Measurements from ENCODE around the gene RTN4R. TPM values are rescaled to one million over a fixed set of nuclear protein-coding genes. Genes with fewer than 3 reads are reported as not detected.
A peak's percentile ranks its signal among the peaks of the same experiment; 100 is the strongest.

The RTN4R gene
- total RNA-seq, 1 donor from 2014 or later: 0.43 TPM

DNA sequence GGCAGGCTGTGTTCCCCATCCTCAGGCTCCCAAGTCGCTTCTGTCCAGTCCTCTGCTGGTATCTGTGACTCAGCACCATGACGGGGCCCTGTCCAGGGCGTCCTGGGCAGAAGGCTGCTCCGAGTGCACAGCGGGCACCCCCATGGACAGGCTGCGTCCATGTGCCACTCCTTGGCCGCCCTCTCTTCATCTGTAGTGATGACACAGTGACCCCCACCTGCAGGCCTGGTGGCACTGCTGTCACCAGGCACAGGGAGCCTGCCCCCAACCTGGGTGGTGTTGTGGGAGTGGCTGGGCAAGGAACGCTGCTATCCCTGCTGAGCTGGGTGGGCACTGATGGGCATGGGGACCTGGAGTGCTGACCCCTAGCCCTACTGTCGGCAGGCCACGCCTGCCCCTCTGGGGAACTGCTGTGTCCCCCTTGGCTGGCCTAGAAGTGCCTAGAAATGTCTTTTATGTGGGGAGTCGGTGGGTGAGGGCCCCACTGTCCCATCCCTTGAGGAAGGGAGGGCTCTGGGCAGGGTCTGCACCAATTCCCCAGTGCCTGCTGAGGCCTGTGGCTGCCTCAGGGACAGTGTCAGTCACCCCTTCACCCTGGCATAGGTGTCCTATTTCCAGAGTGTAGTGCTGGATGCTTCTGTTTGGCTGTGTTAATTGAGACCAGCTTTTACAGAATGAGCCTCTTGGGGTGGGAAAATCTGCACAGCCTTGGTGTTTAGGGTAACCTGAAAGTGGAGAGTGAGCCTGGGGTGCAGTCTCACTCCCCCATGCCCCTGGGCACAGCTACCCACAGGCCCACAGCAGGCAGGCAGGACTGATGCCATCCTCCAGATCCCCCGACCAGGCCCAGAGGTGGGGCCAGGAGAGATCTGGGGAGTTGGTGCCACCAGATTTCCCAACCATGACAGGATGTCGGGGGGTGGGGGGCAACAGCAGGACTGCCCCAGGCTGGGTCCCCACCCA is 34.5 kb downstream of the RTN4R start:
- TF ChIP-seq, protein P1, sequence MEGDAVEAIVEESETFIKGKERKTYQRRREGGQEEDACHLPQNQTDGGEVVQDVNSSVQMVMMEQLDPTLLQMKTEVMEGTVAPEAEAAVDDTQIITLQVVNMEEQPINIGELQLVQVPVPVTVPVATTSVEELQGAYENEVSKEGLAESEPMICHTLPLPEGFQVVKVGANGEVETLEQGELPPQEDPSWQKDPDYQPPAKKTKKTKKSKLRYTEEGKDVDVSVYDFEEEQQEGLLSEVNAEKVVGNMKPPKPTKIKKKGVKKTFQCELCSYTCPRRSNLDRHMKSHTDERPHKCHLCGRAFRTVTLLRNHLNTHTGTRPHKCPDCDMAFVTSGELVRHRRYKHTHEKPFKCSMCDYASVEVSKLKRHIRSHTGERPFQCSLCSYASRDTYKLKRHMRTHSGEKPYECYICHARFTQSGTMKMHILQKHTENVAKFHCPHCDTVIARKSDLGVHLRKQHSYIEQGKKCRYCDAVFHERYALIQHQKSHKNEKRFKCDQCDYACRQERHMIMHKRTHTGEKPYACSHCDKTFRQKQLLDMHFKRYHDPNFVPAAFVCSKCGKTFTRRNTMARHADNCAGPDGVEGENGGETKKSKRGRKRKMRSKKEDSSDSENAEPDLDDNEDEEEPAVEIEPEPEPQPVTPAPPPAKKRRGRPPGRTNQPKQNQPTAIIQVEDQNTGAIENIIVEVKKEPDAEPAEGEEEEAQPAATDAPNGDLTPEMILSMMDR (IDR thresholded peaks at IDR 0.05): no peak
- intact Hi-C loops (cut with DNase I): no loop called here

DNA sequence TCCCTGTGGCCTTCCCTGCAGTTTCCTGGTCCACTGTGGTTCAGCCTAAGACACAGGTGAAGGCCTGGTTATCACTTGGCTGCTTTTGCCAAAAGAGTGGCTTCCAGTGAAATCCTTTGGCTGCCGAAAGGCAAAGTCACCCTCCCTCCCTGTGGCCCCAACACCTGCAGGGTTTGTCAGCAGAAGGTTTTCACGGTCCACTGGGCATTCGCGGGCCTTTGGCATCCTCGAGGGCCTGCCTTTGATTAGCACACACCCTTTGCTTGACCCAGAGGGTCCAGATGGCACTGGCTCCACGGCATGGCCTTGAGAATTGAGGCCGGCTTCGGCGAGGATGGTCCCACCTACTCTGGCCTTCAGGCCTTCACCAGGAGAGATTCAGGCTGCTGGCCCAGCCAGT is 35.3 kb downstream of the RTN4R start:
- Histone ChIP-seq H3K27ac (no peak overlapping the region), H3K27me3 (no peaks in the 10 kb centered on the region), H3K4me3 (no peak overlapping the region), H3K9me3 (no peaks in the 10 kb centered on the region), H3K36me3 (no peaks in the 10 kb centered on the region), H3K4me1 (peaks cover 24 to 31% of the 10 kb centered on the region in 2 donors)
- intact Hi-C loops (cut with DNase I): no loop called here
- DNase-seq (ENCODE audit: low spot score in 2 of 2): no peak
- TF ChIP-seq, protein P1 (IDR thresholded peaks at IDR 0.05): no peak

More for the DNA sequence above, 34.5 kb downstream of the RTN4R start:
- Histone ChIP-seq H3K36me3 (no peaks in the 10 kb centered on the region), H3K9me3 (no peaks in the 10 kb centered on the region), H3K4me1 (peaks cover 19 to 24% of the 10 kb centered on the region in 2 donors), H3K4me3 (no peak overlapping the region), H3K27me3 (no peaks in the 10 kb centered on the region), H3K27ac (no peak overlapping the region)
- no peak for DNase-seq (ENCODE audit: low spot score in 2 of 2)

DNA sequence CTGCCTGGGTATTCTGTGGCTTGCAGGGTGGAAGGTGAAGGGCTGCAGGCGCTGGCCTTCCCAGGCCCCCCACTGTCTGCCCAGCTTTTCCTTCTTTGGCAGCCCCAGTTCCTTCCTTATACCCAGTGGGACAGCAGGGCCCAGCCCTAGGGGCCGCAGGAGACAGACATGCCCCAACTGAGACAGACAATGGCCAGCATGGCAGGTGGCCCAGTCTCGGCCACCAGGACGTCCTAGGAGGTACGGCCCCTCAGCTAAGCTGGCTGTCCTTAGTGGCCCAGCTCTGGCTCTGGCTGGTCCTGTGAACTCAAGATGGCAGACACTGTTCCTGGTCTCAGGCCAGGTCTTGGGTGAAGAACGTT is 35.9 kb downstream of the RTN4R start:
- intact Hi-C loops (cut with DNase I): no loop called here
- H3K27me3 ChIP-seq: no peaks in the 10 kb centered on the region
- TF ChIP-seq, protein P1 (IDR thresholded peaks at IDR 0.05): no peak

DNA sequence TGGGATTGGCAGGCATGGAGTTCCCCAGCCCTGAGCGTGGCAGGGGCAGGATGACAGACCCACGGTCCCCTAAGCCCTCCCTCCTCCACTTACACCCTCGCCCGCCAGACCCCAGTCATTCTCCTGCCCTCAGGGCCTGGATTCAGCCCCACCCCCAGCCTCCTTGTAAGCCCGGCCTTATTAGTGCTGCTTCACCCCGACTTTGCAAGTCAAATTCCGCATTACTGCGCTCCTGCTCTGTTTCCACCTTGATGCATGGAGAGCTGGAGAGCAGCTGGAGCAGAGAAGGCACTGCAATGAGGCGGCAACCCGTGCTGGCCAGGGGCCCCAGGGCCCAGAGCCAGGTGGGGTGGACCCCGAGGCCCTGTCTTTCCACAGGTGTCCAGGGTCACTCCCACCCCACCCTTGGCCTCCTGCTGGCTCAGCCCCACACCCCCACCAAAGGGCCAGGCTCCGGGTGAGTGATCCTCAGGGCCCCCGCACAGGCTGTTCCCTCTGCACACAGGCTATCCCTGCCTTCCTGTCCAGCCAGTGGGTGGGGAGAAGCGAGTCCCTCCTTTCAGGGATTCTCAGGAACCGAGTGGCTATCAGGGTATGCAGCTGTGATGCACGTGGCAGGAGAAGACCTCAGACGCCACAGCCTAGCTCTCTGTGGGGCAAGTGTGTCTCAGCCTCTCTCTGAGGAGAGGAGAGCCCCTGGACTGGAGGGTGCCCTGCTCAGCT is 36.4 kb downstream of the RTN4R start:
- intact Hi-C loops (cut with DNase I): no loop called here
- Histone ChIP-seq H3K36me3 (no peaks in the 10 kb centered on the region), H3K27ac (no peak overlapping the region), H3K4me1 (peaks cover 24 to 34% of the 10 kb centered on the region in 2 donors), H3K27me3 (no peaks in the 10 kb centered on the region), H3K9me3 (no peaks in the 10 kb centered on the region), H3K4me3 (no peak overlapping the region)
- no peak for DNase-seq (ENCODE audit: low spot score in 2 of 2)
- TF ChIP-seq, protein P1 (IDR thresholded peaks at IDR 0.05): no peak

More for the DNA sequence above, 35.9 kb downstream of the RTN4R start:
- Histone ChIP-seq H3K36me3 (no peaks in the 10 kb centered on the region), H3K4me1 (peaks cover 24 to 34% of the 10 kb centered on the region in 2 donors), H3K27ac (no peak overlapping the region), H3K4me3 (no peak overlapping the region), H3K9me3 (no peaks in the 10 kb centered on the region)
- DNase-seq (ENCODE audit: low spot score in 2 of 2): no peak

DNA sequence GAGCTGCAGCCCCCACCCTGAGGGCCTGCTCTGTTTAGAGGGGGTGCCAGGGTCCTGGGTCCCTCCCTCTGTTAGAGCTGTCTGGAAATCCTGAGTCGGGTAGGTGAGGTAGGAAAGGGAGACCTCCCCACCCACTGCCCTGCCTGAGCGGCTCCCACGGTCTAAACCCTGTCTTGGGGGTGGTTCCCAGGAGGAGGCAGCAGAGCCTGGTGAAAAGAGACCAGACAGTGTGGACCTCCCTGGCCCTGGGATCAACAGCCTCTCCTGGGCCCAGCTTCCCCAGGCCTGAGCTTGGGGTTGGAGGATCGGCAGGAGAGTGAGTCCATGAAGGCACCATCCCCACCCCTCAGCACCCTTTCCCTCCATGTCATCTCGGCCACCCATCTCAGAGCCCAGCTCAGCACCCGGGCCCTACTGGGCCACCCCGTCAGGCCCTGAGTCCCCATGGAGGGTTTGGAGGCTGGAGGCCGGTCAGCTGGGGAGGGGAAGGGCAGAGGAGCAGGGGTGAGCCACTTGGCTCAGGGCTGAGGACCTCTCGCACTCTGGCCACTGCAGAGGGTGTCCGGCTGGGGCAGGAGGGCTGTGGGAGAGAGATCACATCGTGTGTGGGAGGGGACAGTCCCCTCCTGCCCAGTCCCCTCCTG is 37.2 kb downstream of the RTN4R start:
- intact Hi-C loops (cut with DNase I): no loop called here
- Histone ChIP-seq H3K4me1 (peaks cover 24 to 34% of the 10 kb centered on the region in 2 donors), H3K27me3 (no peaks in the 10 kb centered on the region), H3K4me3 (no peak overlapping the region), H3K27ac (peak overlapping the region; percentile 40 to 51), H3K36me3 (no peaks in the 10 kb centered on the region), H3K9me3 (no peaks in the 10 kb centered on the region)
- TF ChIP-seq, protein P1 (IDR thresholded peaks at IDR 0.05): no peak
- DNase-seq (ENCODE audit: low spot score in 2 of 2): no peak

Measured in ascending aorta (tissue), 2 donors.